GM21529 (cell line): ENCODE data around the gene PDIA5.

Source experiments
- ATAC-seq: cut with Tn5 transposase; IDR thresholded peaks from one replicate; pipeline ENCODE4 v1.9.1; 2021; ENCODE audit not compliant: unreplicated experiment

Gene PDIA5

GRCh38 chr3:123089611-123090331, 22.9 kb downstream of the PDIA5 start:
- ATAC-seq, result no peak

GRCh38 chr3:123090728-123091531, 24.1 kb downstream of the PDIA5 start:
- no peak for ATAC-seq

GRCh38 chr3:123092243-123092642, 25.4 kb downstream of the PDIA5 start:
- ATAC-seq, result no peak

GRCh38 chr3:123093696-123094095, 26.9 kb downstream of the PDIA5 start:
- ATAC-seq, result no peak

- ATAC-seq, result no peak
Observed at GRCh38 chr3:123094516-123095313, 27.9 kb downstream of the PDIA5 start.

GRCh38 chr3:123096126-123096525, 29.3 kb downstream of the PDIA5 start:
- ATAC-seq, result no peak

DNA sequence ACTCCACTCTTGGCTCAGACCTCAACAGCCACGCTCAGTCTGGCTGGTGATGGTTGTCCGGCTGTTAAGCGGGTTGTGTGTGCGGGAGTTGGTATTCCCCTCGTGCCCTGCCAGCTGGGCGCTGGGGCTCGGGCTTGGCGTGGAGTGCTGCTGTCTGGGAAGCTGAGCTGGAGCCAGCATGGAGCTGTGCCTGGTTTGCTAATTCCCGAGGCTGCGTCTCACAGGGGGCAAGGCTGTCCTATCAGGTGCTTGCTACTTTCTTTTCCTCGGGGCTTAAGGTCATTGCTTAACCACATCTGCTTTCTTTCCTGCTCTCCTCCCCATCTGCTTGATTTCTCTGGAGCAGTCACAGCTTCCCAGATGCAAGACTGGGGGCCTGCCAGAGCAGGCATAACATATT, 29.9 kb downstream of the PDIA5 start:
- ATAC-seq, result no peak

DNA sequence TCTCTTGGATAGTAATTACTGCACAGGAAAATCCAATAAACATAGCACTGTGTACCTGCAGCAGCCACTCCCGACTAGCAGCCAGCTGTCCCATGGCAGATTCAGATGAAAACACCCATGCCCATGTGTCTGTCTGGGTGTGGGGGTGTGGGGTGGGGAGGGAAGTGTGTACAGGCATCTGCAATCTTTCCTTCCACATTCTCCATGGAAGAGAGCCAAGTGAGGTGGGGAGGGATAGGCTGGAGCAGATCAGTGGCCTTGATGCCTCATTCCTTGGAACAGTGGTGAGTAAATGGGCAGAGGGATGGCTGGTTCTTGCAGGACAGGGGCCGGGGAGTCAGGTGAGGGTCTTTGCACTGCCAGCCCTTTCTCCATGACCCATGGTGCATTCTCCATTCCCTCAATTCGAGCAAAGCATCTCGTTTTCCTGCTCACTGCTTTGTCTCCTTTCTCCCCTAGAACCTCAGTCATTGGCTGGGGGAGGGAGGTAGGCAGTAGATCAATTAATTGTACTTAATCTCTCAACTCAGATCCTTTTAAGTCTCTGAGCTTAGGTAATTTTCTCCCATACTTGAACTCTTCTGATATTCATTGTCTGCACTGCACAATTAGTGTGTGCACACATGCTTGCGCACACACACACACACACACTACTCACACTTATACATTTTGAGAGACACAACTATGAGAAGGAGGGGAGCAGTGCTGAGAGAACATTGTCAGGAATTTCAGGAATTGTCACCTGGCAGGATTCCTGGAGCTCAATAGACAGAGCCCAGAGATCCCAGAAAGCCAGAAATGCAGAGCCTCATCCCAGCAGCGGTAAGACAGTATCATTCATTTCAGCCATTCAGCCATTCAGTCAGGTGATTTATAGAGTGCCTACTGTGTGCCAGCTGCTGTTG, 31.9 kb downstream of the PDIA5 start:
- ATAC-seq, result no peak

DNA sequence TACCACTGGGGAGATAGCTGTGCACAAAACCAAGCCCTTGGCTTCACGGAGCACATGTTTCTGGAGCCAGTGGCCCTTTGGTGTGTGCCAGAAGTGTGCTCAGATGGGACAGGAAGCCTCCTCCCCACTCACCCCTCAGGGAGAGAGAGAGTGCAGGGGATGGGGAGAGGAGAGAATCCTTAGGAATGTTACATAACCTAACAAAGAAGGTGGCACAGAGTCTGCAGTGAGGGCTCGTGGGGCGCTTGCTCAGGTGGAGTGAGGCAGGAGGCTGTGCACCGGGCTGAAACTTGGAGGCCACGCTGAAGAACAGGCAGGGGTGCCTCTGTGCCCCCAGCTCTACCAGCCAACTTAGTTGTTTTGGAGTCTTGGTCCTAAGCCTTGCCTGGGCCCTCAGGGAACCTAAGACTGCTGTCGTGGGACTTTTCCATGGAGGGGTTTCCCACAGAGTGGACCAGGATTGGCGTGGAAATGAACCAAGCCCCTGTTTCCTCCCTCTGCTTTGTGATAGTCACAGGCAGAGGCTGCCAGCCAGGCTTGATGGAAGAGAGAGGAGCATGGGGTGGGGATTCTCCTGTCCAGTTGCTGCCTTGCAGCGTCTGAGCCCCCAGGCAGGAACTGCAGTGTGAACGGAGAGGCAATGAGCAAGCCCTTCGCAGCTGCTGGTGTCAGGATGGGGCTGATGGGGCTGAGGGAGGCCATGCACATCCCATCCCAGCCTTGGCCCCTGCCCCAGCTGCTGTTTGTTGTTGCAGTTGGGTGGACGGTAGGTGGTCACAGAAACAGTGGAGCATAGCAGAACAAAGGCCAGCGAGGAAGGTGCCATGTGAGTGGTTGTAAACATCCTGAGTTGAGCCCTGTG, 32.7 kb downstream of the PDIA5 start:
- no peak for ATAC-seq

- no peak for ATAC-seq
Observed at GRCh38 chr3:123100193-123100776, 33.5 kb downstream of the PDIA5 start.

- no peak for ATAC-seq
Observed at GRCh38 chr3:123102249-123102648, 35.4 kb downstream of the PDIA5 start.

DNA sequence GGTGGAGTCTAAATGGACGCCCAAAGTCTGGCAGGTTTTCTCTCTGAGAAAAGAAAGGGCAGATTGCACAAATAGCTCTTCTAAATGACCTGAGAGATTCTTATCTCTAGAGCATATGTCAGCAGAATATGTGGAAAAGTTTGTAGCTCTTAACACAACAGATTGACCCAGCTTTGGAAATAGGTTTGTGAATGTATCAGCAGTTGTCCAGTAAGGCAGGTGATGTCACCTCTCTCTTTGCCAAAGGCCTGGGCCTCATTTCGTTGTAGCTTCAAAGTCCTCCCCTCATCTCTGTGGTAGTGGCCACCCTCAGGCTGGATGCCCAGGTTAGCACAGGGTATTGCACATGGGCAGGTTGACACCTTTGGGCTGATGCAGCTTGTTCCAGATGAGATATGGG, 36.0 kb downstream of the PDIA5 start:
- no peak for ATAC-seq

- ATAC-seq, result no peak
Observed at GRCh38 chr3:123104550-123104949, 37.7 kb downstream of the PDIA5 start.

- ATAC-seq, result peak; percentile 59
Observed at GRCh38 chr3:123105201-123106189, 38.7 kb downstream of the PDIA5 start.

DNA sequence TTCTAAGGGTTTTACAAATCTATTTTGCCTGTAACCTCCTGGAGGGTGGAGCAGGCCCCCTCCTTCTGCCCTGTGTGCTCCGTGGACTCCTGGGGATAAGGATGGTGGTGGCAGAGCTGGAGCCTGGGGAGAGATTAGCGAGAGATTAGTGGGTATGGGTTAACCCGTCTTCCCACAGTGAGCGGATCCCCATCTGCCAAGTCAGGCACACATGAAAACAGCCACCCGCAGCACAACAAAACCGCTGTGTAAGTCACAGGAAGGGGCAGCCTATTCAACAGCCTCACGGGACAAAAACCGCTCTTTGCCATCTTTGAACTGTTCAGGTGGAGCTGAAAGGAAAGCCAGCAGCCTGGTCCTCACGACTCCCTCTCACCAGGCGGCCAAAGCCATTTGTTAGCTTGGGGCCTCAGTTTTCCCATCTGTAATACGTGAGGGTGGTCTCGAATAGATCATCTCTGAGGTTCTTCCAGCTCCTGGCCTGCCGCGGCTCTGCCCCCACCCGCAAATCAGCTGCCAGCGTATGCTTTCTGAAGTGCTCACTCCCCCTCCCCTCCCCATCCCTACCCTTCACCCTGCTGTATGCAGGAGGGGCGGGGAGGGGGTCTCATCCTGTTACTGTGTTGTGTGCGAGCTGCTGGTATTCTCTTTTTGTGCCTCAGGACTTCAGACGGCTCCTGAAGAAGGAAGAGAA, 43.6 kb downstream of the PDIA5 start:
- no peak for ATAC-seq

GRCh38 chr3:123110976-123111615, 44.3 kb downstream of the PDIA5 start:
- ATAC-seq, result no peak

DNA sequence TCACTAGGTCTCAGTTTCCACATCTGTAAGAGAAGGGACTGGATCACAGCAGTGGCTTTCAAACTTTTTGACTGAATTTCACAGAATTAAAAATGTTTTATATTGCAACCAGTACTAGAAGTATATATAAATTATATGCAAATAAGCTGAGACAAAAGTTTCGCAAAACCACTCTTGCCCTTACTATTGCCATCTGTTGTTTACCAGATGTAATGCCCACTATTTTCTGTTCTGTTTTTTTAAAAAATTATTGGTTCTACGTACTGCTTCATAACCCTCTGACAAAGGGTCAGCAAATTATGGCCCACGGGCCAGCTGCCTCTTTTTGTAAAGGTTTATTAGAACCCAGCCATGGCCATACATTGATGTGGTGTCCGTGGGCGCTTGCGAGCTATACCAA, 44.8 kb downstream of the PDIA5 start:
- no peak for ATAC-seq
